WTC11 (cell line): Measurements from ENCODE around the gene SLC37A1. TPM values are rescaled to one million over a fixed set of nuclear protein-coding genes. Genes with fewer than 3 reads are reported as not detected.

Experiments used
- ATAC-seq: fragments of 200-7000 bp; cut with Tn5 transposase; 2 replicates; pipeline ENCODE4 v1.10.0; 2021; ENCODE audit warnings: mild to moderate bottlenecking, moderate library complexity
- Bru-seq: library from RNA; stranded (reverse); fragments of 400-500 nt; gene quantifications from one replicate; lab custom pipeline; 2021; lab: Mats Ljungman, UMichigan
- CTCF ChIA-PET: fragments of 300-600 bp; sonication (Branson Sonifier 250); formaldehyde crosslinking; loops from one replicate; lab custom pipeline; 2021; ENCODE audit warnings: antibody characterized with exemption; lab: Charles Lee
- POLR2A ChIA-PET: fragments of 350-600 bp; sonication (Branson Sonifier 250); formaldehyde crosslinking; loops from one replicate; lab custom pipeline; 2021; ENCODE audit warnings: antibody characterized with exemption; lab: Charles Lee
- DNase-seq: peaks from one replicate; pipeline ENCODE4 v3.0.0; 2021; ENCODE audit warnings: low spot score
- H3K27ac Mint-ChIP-seq: 2 replicates; pipeline ENCODE4 v1.8.0; 2021; ENCODE audit warnings: mixed read lengths
- H3K27me3 Mint-ChIP-seq: 2 replicates; pipeline ENCODE4 v1.8.0; 2021; ENCODE audit warnings: low read depth, mild to moderate bottlenecking, moderate library complexity, mixed read lengths
- H3K36me3 Mint-ChIP-seq: 2 replicates; pipeline ENCODE4 v1.8.0; 2021; ENCODE audit warnings: mixed read lengths
- H3K4me1 Mint-ChIP-seq: 2 replicates; pipeline ENCODE4 v1.8.0; 2022; ENCODE audit warnings: mixed read lengths
- H3K4me3 Mint-ChIP-seq: 2 replicates; pipeline ENCODE4 v1.8.0; 2021; ENCODE audit warnings: mild to moderate bottlenecking, moderate library complexity, mixed read lengths
- H3K9me3 Mint-ChIP-seq: 2 replicates; pipeline ENCODE4 v1.8.0; 2021; ENCODE audit warnings: mixed read lengths
- ARID4B ChIP-seq: sonication (generic); formaldehyde crosslinking; IDR thresholded peaks from 2 replicates; pipeline ENCODE4 v1.8.0; 2023; ENCODE audit warnings: missing genetic modification reagents, mild to moderate bottlenecking, borderline replicate concordance
- CDX4 ChIP-seq: fragments of 250-450 bp; sonication (Bioruptor Pico); IDR thresholded peaks from 2 replicates; pipeline ENCODE4 v1.9.0; 2021; ENCODE audit warnings: moderate library complexity, mild to moderate bottlenecking, inconsistent platforms, borderline replicate concordance
- CREB1 ChIP-seq: sonication (generic); formaldehyde crosslinking; IDR thresholded peaks from 2 replicates; pipeline ENCODE4 v1.8.0; 2023; ENCODE audit warnings: mild to moderate bottlenecking, missing genetic modification reagents
- EMX1 ChIP-seq: fragments of 250-450 bp; sonication (Bioruptor Pico); IDR thresholded peaks from 2 replicates; pipeline ENCODE4 v1.8.0; 2021; ENCODE audit warnings: mild to moderate bottlenecking
- FOXK1 ChIP-seq: sonication (generic); formaldehyde crosslinking; IDR thresholded peaks from 2 replicates; pipeline ENCODE4 v1.8.0; 2022; ENCODE audit warnings: mild to moderate bottlenecking, moderate library complexity, missing genetic modification reagents
- FOXP1 ChIP-seq: sonication (generic); formaldehyde crosslinking; IDR thresholded peaks from 2 replicates; pipeline ENCODE4 v1.8.0; 2022; ENCODE audit warnings: missing genetic modification reagents, mild to moderate bottlenecking, moderate library complexity, borderline replicate concordance
- FOXP4 ChIP-seq: sonication (generic); formaldehyde crosslinking; IDR thresholded peaks from 2 replicates; pipeline ENCODE4 v1.8.0; 2022; ENCODE audit warnings: mild to moderate bottlenecking, missing genetic modification reagents
- GABPB1 ChIP-seq: sonication (generic); formaldehyde crosslinking; IDR thresholded peaks from 2 replicates; pipeline ENCODE4 v1.8.1; 2023; ENCODE audit warnings: mild to moderate bottlenecking, missing genetic modification reagents
- IRF1 ChIP-seq: sonication (generic); formaldehyde crosslinking; IDR thresholded peaks from 2 replicates; pipeline ENCODE4 v1.8.0; 2023; ENCODE audit warnings: missing genetic modification reagents
- IRF2 ChIP-seq: sonication (generic); formaldehyde crosslinking; IDR thresholded peaks from 2 replicates; pipeline ENCODE4 v1.8.0; 2022; ENCODE audit warnings: low read depth, missing genetic modification reagents, borderline replicate concordance
- MAX ChIP-seq: sonication (generic); formaldehyde crosslinking; IDR thresholded peaks from 2 replicates; pipeline ENCODE4 v1.8.0; 2022; ENCODE audit warnings: mild to moderate bottlenecking, missing genetic modification reagents
- MYBL2 ChIP-seq: sonication (generic); formaldehyde crosslinking; IDR thresholded peaks from 2 replicates; pipeline ENCODE4 v1.8.1; 2023; ENCODE audit warnings: mild to moderate bottlenecking, moderate library complexity, missing genetic modification reagents
- PRDM15 ChIP-seq: sonication (generic); formaldehyde crosslinking; IDR thresholded peaks from 2 replicates; pipeline ENCODE4 v1.8.0; 2022; ENCODE audit warnings: missing genetic modification reagents
- TEAD1 ChIP-seq: sonication (generic); formaldehyde crosslinking; IDR thresholded peaks from 2 replicates; pipeline ENCODE4 v1.8.0; 2022; ENCODE audit warnings: mild to moderate bottlenecking, missing genetic modification reagents
- USF1 ChIP-seq: sonication (generic); formaldehyde crosslinking; IDR thresholded peaks from 2 replicates; pipeline ENCODE4 v1.8.0; 2022; ENCODE audit warnings: mild to moderate bottlenecking, missing genetic modification reagents
- USF2 ChIP-seq: sonication (generic); formaldehyde crosslinking; IDR thresholded peaks from 2 replicates; pipeline ENCODE4 v1.8.1; 2023; ENCODE audit warnings: mild to moderate bottlenecking, missing genetic modification reagents, moderate library complexity
- ZNF138 ChIP-seq: sonication (generic); formaldehyde crosslinking; conservative IDR thresholded peaks from 2 replicates; pipeline ENCODE4 v1.8.1; 2022; ENCODE audit warnings: mild to moderate bottlenecking, moderate library complexity, missing genetic modification reagents
- ZNF219 ChIP-seq: sonication (generic); formaldehyde crosslinking; IDR thresholded peaks from 2 replicates; pipeline ENCODE4 v1.8.0; 2023; ENCODE audit warnings: missing genetic modification reagents, mild to moderate bottlenecking, borderline replicate concordance
- ZNF423 ChIP-seq: fragments of 250-450 bp; sonication (Bioruptor Pico); IDR thresholded peaks from 2 replicates; pipeline ENCODE4 v2.1.2; 2022; ENCODE audit warnings: mild to moderate bottlenecking, moderate library complexity
- ZNF671 ChIP-seq: fragments of 250-450 bp; sonication (Bioruptor Pico); IDR thresholded peaks from 2 replicates; pipeline ENCODE4 v1.8.0; 2021; ENCODE audit warnings: mild to moderate bottlenecking
- long read RNA-seq, 3 experiments: library from RNA in 1 of 3; library from capped mRNA in 1 of 3; library from polyadenylated mRNA in 1 of 3; unstranded in 2 of 3; stranded (forward) in 1 of 3; transcript quantifications; one replicate each; pipeline ENCODE4 v2.0.0, GENCODE V29; 2021
- total RNA-seq: library from RNA; stranded (reverse); gene quantifications from 3 replicates; pipeline ENCODE4 v1.2.3, GENCODE V29; 2021

The SLC37A1 gene
- total RNA-seq (22.7 to 26.3 TPM (median 25.8 TPM) in 3 replicates), Bru-seq, nascent RNA (percentile 66 among the genes with signal in this experiment)
- long read RNA-seq, experiment 1, transcript SLC37A1-201 (20 exons, 3,664 nt): major isoform, 13 of 155 reads
- long read RNA-seq, experiment 1, partial matches to known transcripts: 42 of 155 reads
- long read RNA-seq, experiment 1, other reads (novel, unspliced or antisense): 100 of 155 reads
- long read RNA-seq, experiment 2, partial matches to known transcripts: 12 of 28 reads
- long read RNA-seq, experiment 2, other reads (novel, unspliced or antisense): 14 of 28 reads
- long read RNA-seq, experiment 3, partial matches to known transcripts: 0 of 5 reads
- long read RNA-seq, experiment 3, other reads (novel, unspliced or antisense): 4 of 5 reads

- POLR2A ChIA-PET: no interaction called here
- H3K27ac Mint-ChIP-seq: peak within 1 kb of the TSS; percentile 52; the same call in 1 of the 2 replicates
- H3K4me3 Mint-ChIP-seq: peak within 1 kb of the TSS; percentile 71
- peaks cover 19% of the 10 kb centered on the region for H3K27me3 Mint-ChIP-seq
- peak; percentile 47 for ATAC-seq
- peak; percentile 62 for DNase-seq
- peaks cover 40% of the 10 kb centered on the region for H3K4me1 Mint-ChIP-seq
- H3K36me3 Mint-ChIP-seq: peaks cover 5% of the 10 kb centered on the region
- no peaks in the 10 kb centered on the region for H3K9me3 Mint-ChIP-seq
- CTCF ChIA-PET: interaction anchor here (1.0 to 1.5 kb wide), 5 partner anchors 11 to 141 kb away, joined by 3 to 6 read pairs (median 4); no protein-coding TSS in a partner anchor
- TF ChIP-seq ARID4B (CRISPR knock-in tag): no peak
- TF ChIP-seq IRF2 (CRISPR knock-in tag): no peak
- 0 out of 2 replicates have a peak, but pooled peaks have one; percentile 27 for TF ChIP-seq MYBL2 (CRISPR knock-in tag)
- no peak for TF ChIP-seq EMX1 (CRISPR knock-in tag)
- TF ChIP-seq CDX4 (CRISPR knock-in tag): no peak
- peak; percentile 83; the same call in 1 of the 2 replicates for TF ChIP-seq ZNF138 (CRISPR knock-in tag)
- 0 out of 2 replicates have a peak, but pooled peaks have one; percentile 20 for TF ChIP-seq FOXP4 (CRISPR knock-in tag)
- peak; percentile 37; the same call in 1 of the 2 replicates for TF ChIP-seq PRDM15 (CRISPR knock-in tag)
- no peak for TF ChIP-seq GABPB1 (CRISPR knock-in tag)
- TF ChIP-seq USF1 (CRISPR knock-in tag): peak; percentile 82
- no peak for TF ChIP-seq CREB1 (CRISPR knock-in tag)
- TF ChIP-seq ZNF219 (CRISPR knock-in tag): no peak
- TF ChIP-seq TEAD1 (CRISPR knock-in tag): 0 out of 2 replicates have a peak, but pooled peaks have one; percentile 4
- TF ChIP-seq IRF1 (CRISPR knock-in tag): peak; percentile 84; the same call in 1 of the 2 replicates
- TF ChIP-seq MAX: peak; percentile 93
- peak; percentile 79 for TF ChIP-seq USF2 (CRISPR knock-in tag)
- peak; percentile 59; the same call in 1 of the 2 replicates for TF ChIP-seq FOXK1 (CRISPR knock-in tag)
- no peak for TF ChIP-seq ZNF671 (CRISPR knock-in tag)
- TF ChIP-seq FOXP1 (CRISPR knock-in tag): 0 out of 2 replicates have a peak, but pooled peaks have one; percentile 76
- 0 out of 2 replicates have a peak, but pooled peaks have one; percentile 4 for TF ChIP-seq ZNF423 (CRISPR knock-in tag)
Observed at GRCh38 chr21:42513151-42513984, at the start of gene SLC37A1. TSS of gene SLC37A1 (plus strand) at chr21:42513852. CDS start at chr21:42518455, 4,603 bp downstream.
